GM21528 (cell line): ENCODE data around the gene SLC22A15.
A peak's percentile ranks its signal among the peaks of the same experiment; 100 is the strongest.

Source experiments
- ATAC-seq: cut with Tn5 transposase; IDR thresholded peaks from one replicate; pipeline ENCODE4 v1.9.1; 2021; ENCODE audit warnings: mild to moderate bottlenecking, moderate library complexity; ENCODE audit not compliant: unreplicated experiment, low FRiP score

SLC22A15 gene

DNA sequence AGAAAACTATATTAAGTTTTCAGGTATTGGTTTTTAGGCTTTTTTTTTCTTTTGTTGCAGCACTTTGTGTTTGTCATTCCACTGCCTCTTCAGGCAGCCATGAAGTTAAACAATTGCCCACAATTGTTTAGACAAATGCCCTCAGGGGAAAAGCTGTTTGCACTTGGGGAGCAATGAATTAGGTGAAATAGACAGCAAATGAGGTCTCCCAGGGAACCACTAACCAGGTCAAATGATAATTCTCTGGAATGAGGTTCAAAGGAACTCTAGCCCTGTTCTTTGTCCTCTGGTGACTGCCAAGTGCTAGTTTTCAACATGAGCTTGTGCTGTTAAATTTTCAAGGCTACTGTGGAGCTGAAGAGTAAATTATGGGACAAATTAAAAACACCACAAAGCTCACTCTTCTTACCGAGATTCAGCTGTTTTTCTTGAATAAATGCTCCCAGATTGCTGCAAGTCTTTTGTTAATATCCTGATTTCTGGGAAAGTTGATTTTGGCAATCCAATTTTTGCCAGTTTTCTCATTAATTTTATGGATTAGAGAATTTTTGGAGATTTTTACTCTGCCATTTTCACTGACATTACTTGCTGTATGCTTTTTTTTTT, 119.8 kb downstream of the SLC22A15 start:
- no peak for ATAC-seq

- no peak for ATAC-seq
Observed at GRCh38 chr1:116097626-116098025, 121.3 kb downstream of the SLC22A15 start.

GRCh38 chr1:116099379-116099778, 123.1 kb downstream of the SLC22A15 start:
- ATAC-seq = no peak

DNA sequence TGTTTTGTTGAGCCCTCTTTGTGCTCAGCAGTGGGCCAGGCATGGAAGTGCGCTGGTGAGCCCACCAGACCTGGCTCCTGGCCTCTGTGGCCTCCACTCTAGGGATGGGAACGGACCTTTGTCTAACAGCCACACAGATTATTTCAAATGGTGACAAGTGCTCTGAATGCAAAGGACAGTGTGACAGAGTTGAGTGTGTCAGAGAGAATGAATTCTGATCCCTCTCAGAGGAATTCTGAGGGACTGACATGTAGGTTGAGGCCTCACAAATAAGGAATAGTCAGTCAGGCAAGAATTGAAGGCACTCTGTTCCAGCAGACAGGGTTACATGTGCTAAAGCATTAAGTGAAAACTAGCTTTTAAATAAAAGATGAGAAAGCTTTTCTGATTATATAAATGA, 123.6 kb downstream of the SLC22A15 start:
- ATAC-seq = no peak

DNA sequence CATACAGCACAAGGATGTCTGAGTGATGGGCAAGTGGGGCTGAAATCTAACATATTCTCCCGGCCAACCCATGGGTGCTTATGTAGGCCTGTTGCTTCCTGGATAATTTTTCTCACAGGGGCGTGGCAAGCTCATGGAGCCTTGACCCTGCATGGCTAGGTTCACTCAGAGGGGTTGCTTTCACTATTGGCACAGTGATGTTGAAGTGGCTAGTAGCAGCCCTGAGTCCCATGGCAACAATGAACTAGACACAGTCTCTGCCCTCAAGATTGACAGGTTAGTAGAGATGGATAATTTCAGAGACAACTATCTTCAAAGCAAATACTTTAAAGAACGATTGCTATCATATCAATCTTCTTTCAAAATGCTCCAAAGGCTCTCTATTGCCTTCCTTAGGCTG, 128.4 kb downstream of the SLC22A15 start:
- no peak for ATAC-seq

DNA sequence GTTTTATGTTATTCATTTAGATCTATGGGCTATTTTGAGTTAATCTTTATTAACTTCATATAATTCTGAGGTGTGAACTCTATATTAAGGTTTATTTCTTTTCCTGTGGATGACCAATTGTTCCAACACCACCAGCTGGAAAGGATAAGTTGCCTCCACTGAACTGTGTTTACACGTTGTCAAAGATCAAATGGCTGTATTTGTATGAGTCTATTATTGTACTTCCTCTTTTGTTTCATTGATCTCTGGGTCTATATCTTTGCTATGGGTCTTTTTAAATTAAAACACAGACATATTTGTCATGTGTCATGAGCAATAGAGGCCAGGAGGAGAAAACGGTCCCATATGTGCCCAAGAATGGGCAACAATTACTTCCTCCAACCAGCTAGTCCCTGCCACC, 129.7 kb downstream of the SLC22A15 start:
- no peak for ATAC-seq

DNA sequence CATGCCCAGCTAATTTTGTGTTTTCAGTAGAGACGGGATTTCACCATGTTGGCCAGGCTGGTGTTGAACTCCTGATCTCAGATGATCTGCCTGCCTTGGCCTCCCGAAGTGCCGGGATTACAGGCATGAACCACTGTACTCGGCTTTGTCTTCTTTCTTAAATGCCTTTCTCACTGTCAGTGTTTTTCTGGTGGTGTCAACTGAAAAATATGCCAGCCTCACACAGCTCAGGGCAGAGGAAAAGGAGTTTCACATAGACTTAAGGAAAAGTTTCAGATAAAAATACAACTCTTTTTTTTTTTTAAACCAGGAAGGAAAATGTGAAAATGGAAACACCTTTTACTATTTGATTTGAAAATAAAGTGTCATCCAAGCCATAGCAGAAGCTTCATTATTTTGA, 130.3 kb downstream of the SLC22A15 start:
- ATAC-seq = no peak

DNA sequence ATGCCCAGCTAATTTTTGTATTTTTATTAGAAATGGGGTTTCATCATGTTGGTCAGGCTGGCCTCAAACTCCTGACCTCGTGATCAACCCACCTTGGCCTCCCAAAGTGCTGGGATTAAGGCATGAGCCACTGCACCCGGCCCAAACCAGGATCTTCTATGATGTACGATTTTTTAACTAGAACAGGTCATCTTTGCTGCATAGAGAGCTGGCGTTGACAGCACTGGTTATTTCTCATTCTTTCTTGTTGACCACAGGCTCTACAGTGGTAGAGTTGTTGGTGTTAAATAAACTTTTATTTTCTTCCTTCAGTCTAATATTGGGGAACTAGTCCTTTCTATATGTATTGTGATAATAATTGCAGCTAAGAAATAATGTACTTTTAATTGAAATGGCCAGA, 131.1 kb downstream of the SLC22A15 start:
- no peak for ATAC-seq

DNA sequence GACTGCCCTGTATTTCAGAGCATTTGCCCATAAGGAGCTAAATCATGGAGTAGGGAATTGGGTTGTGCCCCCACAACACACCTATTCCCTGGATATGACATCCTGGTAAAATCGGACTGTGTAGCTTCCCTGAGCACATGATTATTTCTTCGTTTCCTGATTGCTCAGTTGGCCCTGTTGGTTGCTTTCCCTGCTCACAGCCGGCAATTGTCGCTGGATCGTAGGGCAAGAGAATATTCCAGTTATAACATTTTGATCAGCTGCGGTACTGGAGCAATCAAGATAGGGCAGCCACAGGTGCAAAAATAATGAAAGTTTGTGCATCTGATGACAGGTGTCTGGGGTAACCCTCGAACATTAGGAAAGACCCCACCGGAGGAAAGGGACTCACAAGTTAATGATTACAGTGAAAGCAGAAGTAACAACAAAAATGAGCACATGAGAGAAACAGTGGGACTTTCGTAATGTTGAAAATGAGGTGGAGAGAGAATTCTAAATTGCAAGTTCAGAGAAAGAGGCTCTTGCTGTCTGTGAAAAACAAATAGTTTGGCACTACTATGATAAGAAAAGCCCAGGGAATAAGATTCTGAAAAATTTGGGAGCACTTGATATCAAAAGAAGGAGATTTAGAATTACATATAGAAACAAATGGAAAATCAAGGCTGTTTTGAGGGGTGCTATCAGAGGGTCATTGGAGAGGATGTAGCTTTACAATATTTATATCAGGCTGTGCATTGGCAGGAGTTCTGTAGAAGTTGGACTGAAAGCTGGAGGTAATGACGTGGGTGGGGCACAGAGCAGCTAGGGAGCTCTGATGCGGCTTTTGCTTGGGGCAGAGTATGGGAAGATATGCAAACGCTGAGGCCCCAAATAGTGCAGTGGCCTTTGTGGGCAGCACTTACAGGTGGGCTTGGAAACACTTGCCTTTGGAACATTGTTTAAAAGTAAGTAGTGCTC, 134.5 kb downstream of the SLC22A15 start, which contains the start of gene MAB21L3:
Gene MAB21L3, plus strand, starts transcription at position 833 of the 957 bp plus-strand sequence. CDS start 1,217 bp downstream, outside the sequence.
- ATAC-seq = peak; percentile 56

DNA sequence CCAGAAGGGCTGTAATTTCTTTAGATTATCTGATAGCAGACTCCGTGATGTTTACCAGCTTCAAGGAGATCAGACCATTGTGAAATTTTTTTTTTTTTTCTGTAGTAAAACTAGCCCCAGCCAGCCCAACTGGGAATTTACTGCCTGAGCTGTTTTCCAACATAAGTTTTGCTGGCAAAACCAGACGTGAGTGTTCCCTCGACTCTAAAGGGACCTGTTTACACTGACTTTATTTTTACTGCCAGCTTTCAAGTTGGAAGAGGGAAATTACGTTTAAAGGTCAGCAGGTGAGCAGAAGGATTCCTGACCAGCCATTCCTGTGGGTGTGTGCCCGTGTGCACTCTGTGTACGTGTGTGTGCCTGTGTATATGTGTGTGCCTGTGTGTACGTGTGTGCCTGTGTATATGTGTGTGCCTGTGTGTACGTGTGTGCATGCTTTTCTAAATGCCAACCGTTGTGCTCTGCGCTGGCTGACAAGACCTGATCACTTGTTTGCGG, 135.3 kb downstream of the SLC22A15 start:
- ATAC-seq = no peak

GRCh38 chr1:116112388-116113140, 136.3 kb downstream of the SLC22A15 start:
- no peak for ATAC-seq

- no peak for ATAC-seq
Observed at GRCh38 chr1:116113615-116114014, 137.3 kb downstream of the SLC22A15 start.

- ATAC-seq = no peak
Observed at GRCh38 chr1:116115476-116116439, 139.4 kb downstream of the SLC22A15 start.

GRCh38 chr1:116118471-116118870, 142.2 kb downstream of the SLC22A15 start:
- ATAC-seq = no peak
